A673 (cell line): ENCODE data around the gene PAK5. TPM values are rescaled to one million over a fixed set of nuclear protein-coding genes. Genes with fewer than 3 reads are reported as not detected.

Experiments
- BruUV-seq: library from RNA; stranded (reverse); fragments of 400-500 nt; replicated peaks from 2 replicates; lab custom pipeline; 2021; lab: Mats Ljungman, UMichigan
- CTCF ChIA-PET: fragments of 300-600 bp; sonication (Branson Sonifier 250); formaldehyde crosslinking; loops from one replicate; lab custom pipeline; 2022; ENCODE audit warnings: antibody characterized with exemption; lab: Charles Lee
- POLR2A ChIA-PET: fragments of 300-600 bp; sonication (Branson Sonifier 250); formaldehyde crosslinking; loops from one replicate; lab custom pipeline; 2022; ENCODE audit warnings: antibody characterized with exemption; ENCODE audit not compliant: low non-redundant PET; lab: Charles Lee
- DNase-seq: peaks from one replicate; pipeline ENCODE4 v3.0.0-alpha.2; 2015; ENCODE audit warnings: low spot score
- H3K27ac ChIP-seq: fragments of 200-600 bp; sonication (generic); 2 replicates; pipeline ENCODE4 v1.5.1; 2016; ENCODE audit warnings: mixed run types, low read depth, mild to moderate bottlenecking, mixed read lengths, antibody characterized with exemption, low read length; ENCODE audit not compliant: poor library complexity, severe bottlenecking
- H3K27me3 ChIP-seq: fragments of 200-600 bp; sonication (generic); replicated peaks from 2 replicates; pipeline ENCODE4 v1.6.1; 2017; ENCODE audit warnings: mixed run types, low read depth, mild to moderate bottlenecking, mixed read lengths, antibody characterized with exemption, low read length; ENCODE audit not compliant: insufficient read depth, poor library complexity
- H3K36me3 ChIP-seq: fragments of 200-600 bp; sonication (generic); 2 replicates; pipeline ENCODE4 v1.6.1; 2016; ENCODE audit warnings: mixed run types, mild to moderate bottlenecking, mixed read lengths, antibody characterized with exemption, low read length; ENCODE audit not compliant: insufficient read depth, poor library complexity, severe bottlenecking
- H3K4me1 ChIP-seq: fragments of 200-600 bp; sonication (generic); 2 replicates; pipeline ENCODE4 v1.6.1; 2017; ENCODE audit warnings: mixed run types, mild to moderate bottlenecking, mixed read lengths, antibody characterized with exemption, low read length; ENCODE audit not compliant: insufficient read depth, poor library complexity, severe bottlenecking
- H3K4me3 ChIP-seq: fragments of 200-600 bp; sonication (generic); 2 replicates; pipeline ENCODE4 v1.5.1; 2016; ENCODE audit warnings: low read depth, mixed run types, mild to moderate bottlenecking, mixed read lengths, low read length; ENCODE audit not compliant: poor library complexity, severe bottlenecking
- H3K9me3 ChIP-seq: fragments of 200-600 bp; sonication (generic); 2 replicates; pipeline ENCODE4 v1.6.1; 2016; ENCODE audit warnings: mixed run types, low read depth, mild to moderate bottlenecking, mixed read lengths, antibody characterized with exemption, low read length; ENCODE audit not compliant: poor library complexity, severe bottlenecking
- EZH2 ChIP-seq: fragments of 200-600 bp; sonication (generic); IDR thresholded peaks from 2 replicates; pipeline ENCODE4 v1.6.1; 2017; ENCODE audit warnings: borderline replicate concordance, low read depth, mild to moderate bottlenecking, mixed read lengths, antibody characterized with exemption, low read length; ENCODE audit not compliant: poor library complexity, severe bottlenecking
- intact Hi-C: fragments of 100-400 bp; cut with micrococcal nuclease; formaldehyde crosslinking; loops from one replicate; pipeline ENCODE4 v1.10.0; 2022; ENCODE audit not compliant: unreplicated experiment
- total RNA-seq: library from RNA; stranded (reverse); gene quantifications from 2 replicates; pipeline ENCODE4 v1.2.3, GENCODE V29; 2021
- TF ChIP-seq, protein P1 (sequence below): fragments of 300-800, 200-600 bp; sonication (generic); conservative IDR thresholded peaks from 2 replicates; pipeline ENCODE4 v1.5.1; 2017; ENCODE audit warnings: low read depth, mild to moderate bottlenecking, antibody characterized with exemption, low read length, moderate library complexity, mixed read lengths

Gene PAK5
- total RNA-seq, 1 experiment from 2014 or later: not detected

DNA sequence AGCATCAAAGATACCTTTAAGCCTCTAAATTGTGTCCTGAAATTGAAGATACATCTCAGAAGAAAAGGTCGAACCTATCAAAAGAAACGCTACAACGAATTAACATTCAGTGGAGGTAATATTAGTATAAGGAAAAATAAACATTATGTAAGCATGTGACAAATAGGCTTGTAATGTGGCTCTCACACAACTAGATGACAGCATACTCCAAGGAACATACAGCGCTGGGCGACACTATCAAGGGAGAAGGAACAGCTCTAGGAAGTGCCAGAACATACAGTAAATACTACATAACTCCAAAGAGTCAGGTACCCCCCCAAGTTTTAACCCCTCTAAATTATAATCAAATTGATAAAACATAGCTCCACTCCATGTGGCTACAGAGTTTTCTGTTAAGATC is 220.9 kb downstream of the PAK5 start:
- peak; percentile 55 for DNase-seq
- Histone ChIP-seq H3K4me1 (no peaks in the 10 kb centered on the region), H3K27ac (no peak overlapping the region), H3K27me3 (peaks cover under 1% of the 10 kb centered on the region), H3K4me3 (no peak overlapping the region), H3K9me3 (no peaks in the 10 kb centered on the region), H3K36me3 (no peaks in the 10 kb centered on the region)
- no TSS peak for BruUV-seq
- intact Hi-C loops: loop anchor here (2.0 to 10.0 kb wide), 7 partner anchors 267 to 1927 kb away; no protein-coding TSS in a partner anchor
- ChIA-PET CTCF (interaction anchor here (0.6 to 1.2 kb wide), 7 partner anchors 124 to 857 kb away, joined by 3 to 15 read pairs (median 6); no protein-coding TSS in a partner anchor), POLR2A (no interaction called here)
- TF ChIP-seq, protein P1, sequence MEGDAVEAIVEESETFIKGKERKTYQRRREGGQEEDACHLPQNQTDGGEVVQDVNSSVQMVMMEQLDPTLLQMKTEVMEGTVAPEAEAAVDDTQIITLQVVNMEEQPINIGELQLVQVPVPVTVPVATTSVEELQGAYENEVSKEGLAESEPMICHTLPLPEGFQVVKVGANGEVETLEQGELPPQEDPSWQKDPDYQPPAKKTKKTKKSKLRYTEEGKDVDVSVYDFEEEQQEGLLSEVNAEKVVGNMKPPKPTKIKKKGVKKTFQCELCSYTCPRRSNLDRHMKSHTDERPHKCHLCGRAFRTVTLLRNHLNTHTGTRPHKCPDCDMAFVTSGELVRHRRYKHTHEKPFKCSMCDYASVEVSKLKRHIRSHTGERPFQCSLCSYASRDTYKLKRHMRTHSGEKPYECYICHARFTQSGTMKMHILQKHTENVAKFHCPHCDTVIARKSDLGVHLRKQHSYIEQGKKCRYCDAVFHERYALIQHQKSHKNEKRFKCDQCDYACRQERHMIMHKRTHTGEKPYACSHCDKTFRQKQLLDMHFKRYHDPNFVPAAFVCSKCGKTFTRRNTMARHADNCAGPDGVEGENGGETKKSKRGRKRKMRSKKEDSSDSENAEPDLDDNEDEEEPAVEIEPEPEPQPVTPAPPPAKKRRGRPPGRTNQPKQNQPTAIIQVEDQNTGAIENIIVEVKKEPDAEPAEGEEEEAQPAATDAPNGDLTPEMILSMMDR: peak; percentile 58
- TF ChIP-seq EZH2: no peak

- intact Hi-C loops: loop anchor here (2.0 to 10.0 kb wide), 5 partner anchors 268 to 1928 kb away; no protein-coding TSS in a partner anchor
- Histone ChIP-seq H3K27ac (no peak overlapping the region), H3K36me3 (no peaks in the 10 kb centered on the region), H3K4me1 (no peaks in the 10 kb centered on the region), H3K27me3 (no peaks in the 10 kb centered on the region), H3K4me3 (no peak overlapping the region), H3K9me3 (no peaks in the 10 kb centered on the region)
- BruUV-seq: no TSS peak
- ChIA-PET POLR2A (interaction anchor here (0.6 kb wide), 2 partner anchors 122 to 850 kb away, joined by 3 read pairs; no protein-coding TSS in a partner anchor), CTCF (interaction anchor here (0.6 to 1.2 kb wide), 6 partner anchors 14 to 1719 kb away, joined by 3 to 6 read pairs (median 6); no protein-coding TSS in a partner anchor)
- TF ChIP-seq, protein P1: peak; percentile 91
- TF ChIP-seq EZH2: no peak
- peak; percentile 77 for DNase-seq
Measured at GRCh38 chr20:9616833-9617461, 221.9 kb downstream of the PAK5 start.

- H3K4me3 ChIP-seq: no peak overlapping the region
- no peaks in the 10 kb centered on the region for H3K36me3 ChIP-seq
- POLR2A ChIA-PET: no interaction called here
- H3K9me3 ChIP-seq: no peaks in the 10 kb centered on the region
- BruUV-seq: no TSS peak
- no peaks in the 10 kb centered on the region for H3K4me1 ChIP-seq
- no peak overlapping the region for H3K27ac ChIP-seq
- no peaks in the 10 kb centered on the region for H3K27me3 ChIP-seq
- intact Hi-C loops: loop anchor here (2.0 to 10.0 kb wide), 5 partner anchors 268 to 1928 kb away; no protein-coding TSS in a partner anchor
- no peak for DNase-seq
- TF ChIP-seq, protein P1: no peak
- TF ChIP-seq EZH2: no peak
- CTCF ChIA-PET: interaction anchor here (0.9 to 1.0 kb wide), 3 partner anchors 14 to 298 kb away, joined by 3 to 6 read pairs (median 5); no protein-coding TSS in a partner anchor
Measured at GRCh38 chr20:9616455-9616805, 222.4 kb downstream of the PAK5 start.
